Skeletal muscle satellite cell (primary cell): ENCODE data around the gene RASSF7.

Source experiments
- H3K27me3 ChIP-seq: 2 replicates; pipeline ENCODE4 v1.7.0; 2013; ENCODE audit warnings: low read length; ENCODE audit not compliant: control insufficient read depth, insufficient read depth
- H3K36me3 ChIP-seq: 2 replicates; pipeline ENCODE4 v1.7.0; 2013; ENCODE audit warnings: mild to moderate bottlenecking, control low read depth, low read length; ENCODE audit not compliant: insufficient read depth
- H3K4me1 ChIP-seq: 2 replicates; pipeline ENCODE4 v1.7.0; 2013; ENCODE audit warnings: low read length; ENCODE audit not compliant: control insufficient read depth, insufficient read depth
- H3K4me2 ChIP-seq: 2 replicates; pipeline ENCODE4 v1.7.0; 2013; ENCODE audit warnings: mild to moderate bottlenecking, low read length
- H3K4me3 ChIP-seq: 2 replicates; pipeline ENCODE4 v1.7.0; 2013; ENCODE audit warnings: low read length
- H3K9ac ChIP-seq: 2 replicates; pipeline ENCODE4 v1.7.0; 2013; ENCODE audit warnings: mild to moderate bottlenecking, low read depth, low read length, moderate library complexity
- H3K9me3 ChIP-seq: replicated peaks from 2 replicates; pipeline ENCODE4 v1.7.0; 2013; ENCODE audit warnings: mild to moderate bottlenecking, control low read depth, low read length

RASSF7 gene

GRCh38 chr11:556662-557256 is 4.0 kb upstream of the RASSF7 start:
- H3K4me2 ChIP-seq: no peak overlapping the region
- H3K9me3 ChIP-seq: no peaks in the 10 kb centered on the region
- H3K36me3 ChIP-seq: no peaks in the 10 kb centered on the region
- H3K27me3 ChIP-seq: peaks cover 30% of the 10 kb centered on the region
- peaks cover 16% of the 10 kb centered on the region for H3K4me1 ChIP-seq
- no peak overlapping the region for H3K4me3 ChIP-seq
- H3K9ac ChIP-seq: no peak overlapping the region

GRCh38 chr11:557328-558132 is 3.2 kb upstream of the RASSF7 start:
- Histone ChIP-seq H3K27me3 (peaks cover 30% of the 10 kb centered on the region), H3K36me3 (no peaks in the 10 kb centered on the region), H3K4me1 (peaks cover 18% of the 10 kb centered on the region), H3K4me3 (no peak overlapping the region), H3K9ac (no peak overlapping the region), H3K9me3 (no peaks in the 10 kb centered on the region), H3K4me2 (no peak overlapping the region)

- Histone ChIP-seq H3K36me3 (no peaks in the 10 kb centered on the region), H3K9me3 (no peaks in the 10 kb centered on the region), H3K4me2 (no peak overlapping the region), H3K27me3 (peaks cover 30% of the 10 kb centered on the region), H3K4me1 (peaks cover 18% of the 10 kb centered on the region), H3K4me3 (no peak overlapping the region), H3K9ac (no peak overlapping the region)
Observed at GRCh38 chr11:558503-558902, 2.3 kb upstream of the RASSF7 start.

GRCh38 chr11:559020-559620 is 1.6 kb upstream of the RASSF7 start:
- Histone ChIP-seq H3K27me3 (peaks cover 30% of the 10 kb centered on the region), H3K9me3 (no peaks in the 10 kb centered on the region), H3K36me3 (no peaks in the 10 kb centered on the region), H3K4me3 (no peak overlapping the region), H3K4me1 (peaks cover 18% of the 10 kb centered on the region), H3K9ac (no peak overlapping the region), H3K4me2 (no peak overlapping the region)

GRCh38 chr11:559712-560304 is 962 bp upstream of the RASSF7 start:
- Histone ChIP-seq H3K27me3 (peaks cover 26% of the 10 kb centered on the region), H3K4me2 (peak overlapping the region; percentile 97), H3K4me3 (peak overlapping the region; percentile 90), H3K36me3 (no peaks in the 10 kb centered on the region), H3K9me3 (no peaks in the 10 kb centered on the region), H3K9ac (no peak overlapping the region), H3K4me1 (peaks cover 15% of the 10 kb centered on the region)

GRCh38 chr11:561148-562003 is 606 bp downstream of the RASSF7 start:
- peak overlapping the region; percentile 98 for H3K4me2 ChIP-seq
- no peaks in the 10 kb centered on the region for H3K9me3 ChIP-seq
- H3K36me3 ChIP-seq: peaks cover 3% of the 10 kb centered on the region
- peaks cover 14% of the 10 kb centered on the region for H3K4me1 ChIP-seq
- peaks cover 16% of the 10 kb centered on the region for H3K27me3 ChIP-seq
- H3K9ac ChIP-seq: peak overlapping the region; percentile 63
- peak overlapping the region; percentile 90 for H3K4me3 ChIP-seq

- Histone ChIP-seq H3K4me2 (peak overlapping the region; percentile 98), H3K4me3 (no peak overlapping the region), H3K27me3 (peaks cover 8% of the 10 kb centered on the region), H3K36me3 (peaks cover 6% of the 10 kb centered on the region), H3K9me3 (no peaks in the 10 kb centered on the region), H3K4me1 (peaks cover 16% of the 10 kb centered on the region), H3K9ac (no peak overlapping the region)
Observed at GRCh38 chr11:562046-562645, 1.4 kb downstream of the RASSF7 start.

- no peak overlapping the region for H3K4me3 ChIP-seq
- peaks cover 8% of the 10 kb centered on the region for H3K36me3 ChIP-seq
- H3K27me3 ChIP-seq: no peaks in the 10 kb centered on the region
- H3K9ac ChIP-seq: no peak overlapping the region
- H3K4me2 ChIP-seq: no peak overlapping the region
- H3K4me1 ChIP-seq: peaks cover 25% of the 10 kb centered on the region
- H3K9me3 ChIP-seq: no peaks in the 10 kb centered on the region
Observed at GRCh38 chr11:563066-563811, 2.5 kb downstream of the RASSF7 start.

GRCh38 chr11:563812-564578 is 3.2 kb downstream of the RASSF7 start:
- peaks cover 27% of the 10 kb centered on the region for H3K4me1 ChIP-seq
- no peak overlapping the region for H3K9ac ChIP-seq
- no peaks in the 10 kb centered on the region for H3K27me3 ChIP-seq
- H3K4me3 ChIP-seq: no peak overlapping the region
- no peak overlapping the region for H3K4me2 ChIP-seq
- no peaks in the 10 kb centered on the region for H3K9me3 ChIP-seq
- peaks cover 8% of the 10 kb centered on the region for H3K36me3 ChIP-seq
